Stimulated activated CD8-positive, alpha-beta memory T cell treated with anti-CD3 and anti-CD28 coated beads, Interleukin-15, amount 100 ng/mL, for 24 hours (primary cell): Measurements from ENCODE around the gene TBCD.

ENCODE experiments used
- DNase-seq: peaks from one replicate; pipeline ENCODE4 v3.0.0-alpha.2; 2020; ENCODE audit warnings: low read depth

Gene TBCD

DNA sequence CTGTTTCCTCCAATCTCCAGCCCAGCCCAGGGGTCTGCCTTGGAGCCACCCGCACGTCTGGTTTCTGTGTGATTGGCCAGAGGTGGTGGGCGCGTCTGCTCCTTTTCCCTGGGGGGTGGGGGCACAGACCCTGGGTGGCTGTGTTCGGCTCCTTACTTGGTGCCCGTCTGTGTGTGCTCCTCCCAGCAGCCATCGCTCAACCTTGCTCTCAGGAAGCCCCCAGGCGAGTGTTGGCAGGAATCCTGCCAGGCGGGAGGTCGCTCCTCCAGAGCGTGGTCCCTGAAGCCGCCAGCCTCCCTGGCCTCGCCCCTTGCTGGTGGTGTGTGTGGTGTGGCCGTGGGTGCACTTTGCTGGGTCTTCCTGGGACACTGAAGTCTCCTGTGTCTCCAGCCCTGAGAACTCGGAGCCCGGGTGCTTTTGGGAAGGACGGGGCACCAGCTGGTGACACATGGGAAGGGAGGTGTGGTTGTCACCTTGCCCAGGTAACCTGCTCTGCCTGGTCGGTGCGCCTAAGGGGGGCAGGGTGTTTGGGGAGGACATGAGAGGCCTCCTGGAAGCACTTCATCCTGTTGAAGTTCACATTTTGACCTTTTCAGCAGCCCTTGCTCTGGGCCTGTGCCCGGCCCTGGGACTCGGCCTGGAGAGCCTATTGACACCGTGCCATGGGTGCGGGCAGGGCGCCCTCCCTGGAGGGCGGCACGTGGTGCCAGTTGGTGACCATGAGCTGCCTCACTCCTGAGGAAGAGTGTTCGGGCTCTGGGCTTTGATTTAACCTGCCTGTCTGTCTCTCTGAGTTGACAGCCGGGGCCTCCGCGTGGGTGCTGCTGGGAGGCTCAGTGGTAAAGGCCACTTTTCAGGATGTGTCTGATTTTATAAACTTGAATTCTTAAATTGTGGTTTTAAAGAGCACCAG lies 137.0 kb downstream of the TBCD start:
- no peak for DNase-seq

DNA sequence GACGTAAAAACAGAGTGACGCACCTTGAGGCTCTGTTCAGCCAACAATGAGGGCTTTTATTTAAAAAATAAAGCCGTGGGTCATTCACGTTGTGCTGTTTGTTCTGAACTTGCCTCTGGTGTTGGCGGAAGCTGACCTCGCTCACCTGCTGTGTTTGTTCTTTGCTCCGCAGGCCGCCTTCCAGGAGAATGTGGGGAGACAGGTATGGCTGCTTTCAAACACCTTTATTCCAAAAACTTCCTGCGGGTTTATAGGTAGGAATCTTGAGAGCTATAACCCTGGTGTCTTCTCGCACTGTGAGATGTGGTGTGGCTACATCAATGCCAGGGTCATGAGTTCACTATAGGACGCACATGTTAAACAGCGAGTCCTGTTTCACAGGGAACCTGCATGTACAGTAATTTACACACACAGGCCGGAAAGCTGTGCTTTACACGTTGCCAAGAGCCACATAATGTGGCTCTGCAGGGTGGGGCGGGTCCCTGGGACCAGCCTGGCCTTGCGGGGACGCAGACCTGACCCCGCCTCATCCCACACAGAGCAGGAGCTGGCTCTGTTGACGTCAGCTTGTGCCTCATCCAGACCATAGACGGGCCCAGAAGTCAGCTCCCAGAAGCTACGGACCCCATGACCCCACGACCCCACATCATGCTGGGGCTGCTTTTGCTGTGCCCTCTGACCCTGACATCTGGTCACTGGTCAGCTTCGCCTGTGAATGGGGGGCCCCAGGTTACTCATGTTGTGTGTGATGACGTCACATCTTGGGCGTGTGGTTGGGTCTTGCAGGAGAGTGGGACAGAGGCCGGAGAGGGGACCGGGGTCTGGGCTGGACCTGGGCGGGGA lies 137.9 kb downstream of the TBCD start:
- DNase-seq, result no peak

DNA sequence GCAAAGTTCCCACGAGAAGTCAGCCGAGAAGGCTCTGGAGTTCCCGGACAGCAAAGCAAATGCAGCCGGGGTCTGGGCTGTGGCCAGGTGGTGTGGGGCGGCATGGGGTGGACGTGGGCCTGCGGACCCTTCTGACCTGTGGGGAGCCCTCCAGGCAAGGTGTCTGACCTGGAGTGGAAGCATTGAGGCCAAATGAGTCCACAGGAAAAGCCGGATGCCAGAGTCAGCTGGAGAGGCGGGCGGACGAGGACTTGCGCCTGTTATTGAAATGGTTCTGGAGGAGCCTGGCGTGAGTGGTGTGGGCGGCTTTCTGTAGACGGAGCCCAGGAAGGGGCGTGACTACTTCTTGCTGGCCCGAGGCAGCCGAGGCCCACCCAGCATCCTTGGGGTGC lies 138.5 kb downstream of the TBCD start:
- DNase-seq, result no peak

DNA sequence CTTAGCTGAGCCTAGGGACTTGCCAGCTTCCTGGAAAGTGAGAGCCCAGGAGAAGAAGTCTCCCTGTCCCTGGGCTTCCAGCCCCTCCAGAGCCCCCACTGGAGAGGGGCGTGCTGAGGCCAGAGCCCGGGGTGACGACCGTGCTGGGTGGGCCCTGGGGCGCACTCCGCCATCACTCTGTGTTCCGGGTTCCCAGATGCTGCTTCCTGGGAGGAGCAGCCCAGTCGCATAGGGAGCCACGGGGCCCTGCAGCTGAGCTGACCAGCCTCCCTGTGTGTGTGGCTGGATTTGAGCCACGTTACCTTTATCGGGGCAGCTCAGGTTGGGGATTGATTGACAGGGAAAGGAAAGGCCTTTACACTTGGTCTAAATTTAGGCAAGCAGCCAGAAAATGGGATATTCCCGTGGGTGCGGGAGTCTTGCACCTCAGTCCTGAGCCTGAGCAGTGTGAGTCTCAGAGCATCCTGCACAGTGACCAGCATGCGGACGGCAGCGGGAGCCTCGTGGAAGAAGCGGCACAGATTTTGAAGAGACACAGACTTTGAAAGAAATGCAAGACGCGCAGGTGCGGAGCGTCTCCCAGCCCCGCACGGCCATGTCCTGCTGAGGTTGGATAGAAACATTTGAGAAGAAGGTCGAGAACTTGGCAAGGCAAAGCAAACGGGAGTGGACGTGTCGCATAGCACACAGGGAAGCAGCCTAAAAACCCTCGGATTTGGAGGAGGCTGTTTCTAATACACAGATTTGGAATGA lies 139.2 kb downstream of the TBCD start:
- DNase-seq, result no peak

DNA sequence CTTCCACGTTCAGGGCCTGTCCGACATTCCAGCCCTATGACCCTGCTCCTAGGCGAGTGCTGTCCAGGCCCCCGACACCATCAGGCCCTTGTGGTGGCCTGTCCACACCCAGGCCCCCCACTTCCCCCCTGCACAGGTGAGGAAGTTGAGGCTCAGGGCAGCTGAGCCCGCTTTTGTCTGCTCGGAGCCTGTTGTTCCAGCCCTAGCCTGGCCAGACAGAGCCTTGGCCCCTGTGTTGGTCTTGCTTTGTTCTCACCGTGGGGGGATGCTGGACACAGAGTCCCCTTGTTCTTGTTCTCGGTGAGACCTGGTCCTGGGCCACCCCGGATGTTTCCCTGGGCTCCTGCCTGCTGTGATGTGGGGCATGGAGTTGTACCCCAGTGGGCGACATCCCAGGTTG lies 140.0 kb downstream of the TBCD start:
- no peak for DNase-seq

DNA sequence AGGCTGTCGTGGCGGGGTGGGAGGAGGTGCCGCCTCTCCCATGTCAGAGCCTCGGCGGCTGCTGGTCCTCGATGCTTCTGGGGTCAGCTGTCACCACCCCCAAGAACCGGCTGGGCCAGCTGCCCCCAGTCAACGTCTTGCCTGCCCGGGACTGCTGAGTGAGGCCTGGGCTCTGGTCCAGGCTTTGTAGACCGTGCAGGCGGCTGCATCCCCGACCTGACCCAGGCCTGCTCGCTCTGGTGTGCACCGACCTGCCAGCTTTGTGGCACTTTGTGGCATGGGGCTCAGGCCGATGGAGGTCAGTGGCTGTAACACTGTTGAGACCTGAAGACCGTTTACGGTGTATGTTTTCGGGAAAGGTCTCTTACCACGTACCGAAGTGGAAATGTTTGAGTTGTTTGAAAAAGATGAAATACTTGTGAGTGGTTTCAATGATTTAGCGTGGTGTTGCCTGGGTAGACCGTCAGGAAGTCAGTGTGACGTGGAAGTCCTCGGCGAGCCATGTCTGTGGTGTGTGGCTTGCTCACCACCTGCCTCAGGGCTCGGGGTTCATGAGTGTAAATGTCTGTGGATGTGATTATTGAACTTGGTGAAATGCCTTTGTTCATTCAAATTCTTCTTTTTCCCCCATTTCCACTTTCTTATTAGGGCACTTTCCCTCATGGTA lies 141.2 kb downstream of the TBCD start:
- no peak for DNase-seq

DNA sequence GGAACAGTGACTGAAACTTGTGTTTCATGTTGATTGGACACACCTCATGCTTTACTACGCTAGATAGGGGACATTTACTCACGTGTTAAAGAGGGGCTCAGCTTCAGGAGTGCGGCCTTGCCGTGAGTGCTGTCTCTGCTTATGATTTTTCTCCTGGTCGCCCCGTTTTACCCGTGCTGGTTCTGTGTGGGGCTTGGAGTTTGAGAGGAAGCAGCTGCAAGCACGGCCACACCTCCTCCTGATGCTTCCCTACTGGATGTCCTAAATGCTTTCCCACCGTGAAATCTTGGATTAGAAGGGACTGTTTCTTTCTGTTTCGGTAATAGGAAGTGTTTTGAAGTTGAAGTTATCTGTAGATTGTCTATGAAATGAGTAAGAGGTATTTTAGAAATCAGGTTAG lies 141.9 kb downstream of the TBCD start:
- no peak for DNase-seq

DNA sequence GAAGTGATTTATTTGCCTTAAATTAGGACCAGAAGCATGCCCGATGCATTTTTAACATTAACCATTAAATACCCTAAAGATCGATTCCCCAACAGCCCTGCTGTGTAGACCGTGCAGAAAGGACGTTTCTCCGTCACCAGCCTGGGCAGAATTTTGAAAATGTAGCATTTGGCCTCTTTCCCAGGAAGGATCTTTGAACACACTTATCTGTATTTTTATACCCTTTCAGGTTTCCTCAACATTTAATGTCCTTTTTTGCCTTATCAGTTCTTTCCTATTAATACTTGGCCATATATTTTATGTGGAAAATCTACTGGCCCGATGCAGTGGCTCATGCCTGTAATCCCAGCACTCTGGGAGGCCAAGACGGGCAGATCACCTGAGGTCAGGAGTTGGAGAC lies 142.5 kb downstream of the TBCD start:
- DNase-seq, result no peak

DNA sequence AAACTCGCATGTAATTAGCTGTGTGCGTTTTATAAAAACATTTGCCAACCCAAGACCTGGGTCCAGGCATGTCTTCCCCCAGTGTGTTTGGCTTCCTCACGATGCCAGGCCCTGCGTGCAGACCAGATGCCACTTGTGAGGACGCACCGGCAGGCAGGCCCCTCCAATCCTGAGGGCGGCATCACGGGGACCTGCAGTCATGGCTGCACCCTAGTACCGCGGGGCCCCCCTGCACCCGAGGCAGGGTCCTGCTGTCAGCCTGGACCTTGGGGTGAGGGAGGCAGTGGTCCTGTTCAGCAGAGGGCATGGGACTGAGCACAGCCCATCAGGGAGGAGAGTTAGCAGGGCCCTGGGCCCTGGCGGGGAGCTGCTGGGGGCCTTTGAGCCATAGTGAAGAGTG lies 143.2 kb downstream of the TBCD start:
- DNase-seq, result no peak

DNA sequence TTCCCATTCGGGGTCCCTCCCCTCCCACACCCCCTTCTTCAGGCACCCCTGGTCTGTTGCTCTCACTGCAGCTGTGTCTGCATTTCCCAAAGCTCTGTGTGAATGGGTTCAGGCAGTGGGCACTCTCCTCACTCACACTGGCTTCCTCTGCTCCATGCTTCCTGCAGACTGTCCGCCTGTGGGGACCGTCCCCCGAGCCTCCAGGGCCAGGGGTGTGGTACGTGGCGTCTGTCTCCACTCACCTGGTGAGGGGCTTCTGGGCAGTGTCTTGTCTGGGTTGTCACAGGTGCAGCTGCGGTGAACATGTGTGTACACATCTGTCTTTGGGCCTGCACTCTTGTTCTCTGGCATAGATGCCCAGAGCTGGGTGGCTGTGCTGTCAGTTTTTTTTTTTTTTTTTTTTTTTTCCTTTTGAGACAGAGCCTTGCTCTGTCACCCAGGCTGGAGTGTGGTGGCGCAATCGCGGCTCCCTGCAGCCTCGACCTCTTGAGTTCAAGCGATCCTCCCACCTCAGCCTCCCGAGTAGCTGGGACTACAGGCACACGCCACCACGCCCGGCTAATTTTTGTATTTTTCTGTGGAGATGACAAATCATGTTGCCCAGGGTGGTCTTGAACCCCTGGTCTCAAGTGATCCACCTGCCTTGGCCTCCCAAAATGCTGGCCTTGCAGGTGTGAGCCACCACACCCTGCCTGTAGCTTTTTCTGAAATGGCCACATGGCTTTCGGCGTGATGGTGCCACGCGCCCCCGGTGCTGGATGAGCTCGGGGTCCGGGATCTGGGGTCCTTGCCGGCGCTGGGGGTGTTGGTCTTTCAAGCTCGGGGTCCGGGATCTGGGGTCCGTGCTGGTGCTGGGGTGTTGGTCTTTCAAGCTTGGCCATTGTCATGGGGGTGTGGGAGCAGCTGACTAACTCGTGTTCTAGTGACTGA lies 144.5 kb downstream of the TBCD start:
- DNase-seq, result no peak

DNA sequence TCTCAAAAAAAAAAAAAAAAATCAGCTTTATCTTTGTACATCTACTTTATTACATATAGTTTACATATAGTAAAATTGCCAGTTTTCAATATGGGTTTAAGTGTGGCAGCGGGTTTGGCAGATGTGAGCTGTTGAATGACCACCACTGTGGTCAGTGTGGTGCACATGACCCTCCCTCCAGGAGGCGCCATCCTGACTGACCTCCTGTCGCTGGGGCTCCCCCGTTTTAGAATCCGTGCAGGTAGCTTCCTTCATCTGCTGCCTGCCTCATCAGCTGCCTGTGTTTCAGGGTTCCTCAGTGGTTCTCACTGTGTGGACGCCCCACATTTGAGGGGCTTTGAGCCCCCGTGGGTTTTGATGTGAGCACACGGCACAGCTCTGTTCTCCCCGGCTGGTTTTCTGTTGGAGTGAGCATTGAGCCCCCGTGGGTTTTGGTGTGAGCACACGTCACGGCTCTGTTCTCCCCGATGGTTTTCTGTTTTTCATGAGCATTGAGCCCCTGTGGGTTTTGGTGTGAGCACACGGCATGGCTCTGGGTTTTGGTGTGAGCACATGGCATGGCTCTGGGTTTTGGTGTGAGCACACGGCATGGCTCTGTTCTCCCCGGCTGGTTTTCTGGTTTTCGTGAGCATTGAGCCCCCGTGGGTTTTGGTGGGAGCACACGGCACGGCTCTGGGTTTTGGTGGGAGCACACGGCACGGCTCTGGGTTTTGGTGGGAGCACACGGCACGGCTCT lies 145.8 kb downstream of the TBCD start:
- DNase-seq, result no peak

DNA sequence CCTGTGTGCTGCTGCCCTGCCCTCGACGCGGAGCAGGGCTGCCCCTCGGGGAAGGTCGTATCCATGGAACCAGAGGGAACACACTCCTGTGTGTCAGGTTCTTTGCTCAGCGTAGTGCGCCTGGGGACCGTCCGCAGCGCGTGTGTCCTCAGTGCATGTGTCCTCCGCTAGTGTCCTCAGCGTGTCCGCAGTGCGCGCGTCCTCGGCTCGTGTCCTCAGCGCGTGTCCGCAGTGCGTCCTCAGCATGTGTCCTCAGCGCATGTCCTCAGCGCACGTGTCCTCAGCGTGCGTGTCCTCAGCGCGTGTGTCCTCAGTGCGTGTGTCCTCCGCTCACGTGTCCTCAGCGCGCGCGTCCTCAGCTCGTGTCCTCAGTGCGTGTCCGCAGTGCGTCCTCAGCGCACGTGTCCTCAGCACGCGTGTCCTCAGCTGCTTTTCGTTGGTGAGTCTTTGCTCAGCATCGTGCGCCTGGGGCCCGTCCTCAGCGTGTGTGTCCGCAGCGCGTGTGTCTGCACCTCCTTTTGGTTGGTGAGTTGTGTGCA lies 147.2 kb downstream of the TBCD start:
- DNase-seq, result no peak

DNA sequence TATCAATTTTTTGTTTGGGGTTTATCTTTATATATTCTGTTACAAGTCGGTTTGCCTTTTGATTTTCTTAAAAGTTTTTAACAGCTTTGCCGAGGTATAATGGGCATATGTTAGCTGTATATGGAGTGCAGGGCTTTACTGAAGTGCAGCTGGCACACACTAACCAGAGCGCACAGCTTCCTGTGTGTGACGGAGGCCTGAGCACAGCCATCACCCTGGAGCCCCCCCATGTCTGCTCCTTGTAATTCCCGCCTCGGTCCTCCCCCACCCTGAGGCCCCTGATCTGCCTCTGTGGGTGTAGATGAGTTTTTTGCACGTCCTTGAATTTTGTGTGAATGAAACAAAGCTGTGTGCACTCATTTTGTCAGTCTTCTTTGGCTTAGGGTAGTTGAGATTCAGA lies 148.1 kb downstream of the TBCD start:
- DNase-seq, result no peak

DNA sequence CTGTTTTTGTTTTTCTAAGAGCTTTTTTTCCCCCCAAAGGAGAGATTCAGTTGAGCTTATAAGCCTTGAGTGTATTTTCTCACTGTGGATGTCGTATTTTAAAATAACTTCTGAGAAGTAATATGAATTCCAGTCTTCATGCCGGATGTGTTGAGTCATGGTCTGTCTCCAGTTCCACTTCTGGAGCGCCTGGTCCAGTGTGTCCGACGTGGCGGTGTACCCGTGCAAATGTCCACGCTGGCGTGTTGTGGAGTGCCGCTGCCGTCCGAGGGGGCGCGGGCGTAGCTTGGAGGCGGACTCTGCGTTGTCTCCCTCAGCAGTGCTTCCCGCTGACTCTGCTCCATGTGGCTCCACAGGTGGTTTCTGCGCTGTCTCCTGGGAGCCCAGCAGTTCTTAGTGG lies 148.9 kb downstream of the TBCD start:
- no peak for DNase-seq

DNA sequence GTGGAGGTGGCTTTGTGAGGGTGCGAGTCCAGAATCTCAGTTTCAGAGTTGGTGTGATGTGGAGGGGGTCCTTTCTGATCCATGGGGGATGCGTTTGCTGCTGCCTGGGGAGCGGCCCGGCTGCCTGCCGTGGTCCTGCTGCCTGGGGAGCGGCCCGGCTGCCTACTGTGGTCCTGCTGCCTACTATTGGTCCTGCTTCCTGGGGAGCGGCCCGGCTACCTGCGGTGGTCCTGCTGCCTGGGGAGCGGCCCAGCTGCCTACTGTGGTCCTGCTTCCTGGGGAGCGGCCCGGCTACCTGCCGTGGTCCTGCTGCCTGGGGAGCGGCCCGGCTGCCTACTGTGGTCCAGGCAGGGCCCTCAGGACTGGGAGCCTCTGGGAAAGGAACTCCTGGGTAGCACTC lies 149.5 kb downstream of the TBCD start:
- DNase-seq, result no peak

DNA sequence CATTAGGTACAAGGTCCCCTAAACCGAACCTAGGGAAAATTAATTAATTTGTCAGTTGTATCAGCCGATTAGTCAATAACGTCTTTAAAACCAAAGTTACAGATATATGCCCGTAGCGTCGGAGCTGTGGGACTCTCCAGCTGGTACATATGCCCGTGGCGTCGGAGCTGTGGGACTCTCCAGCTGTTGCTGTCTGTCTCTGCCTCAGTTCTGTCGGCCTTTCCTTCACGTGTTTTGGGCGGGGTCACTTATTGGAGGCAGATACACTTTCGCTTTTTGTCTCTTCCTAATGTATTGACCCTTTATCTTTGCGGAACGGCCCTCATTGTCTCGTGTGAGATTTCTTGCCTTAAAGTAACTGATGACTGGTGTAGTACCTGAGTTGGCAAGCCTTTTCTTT lies 150.0 kb downstream of the TBCD start:
- DNase-seq, result no peak

DNA sequence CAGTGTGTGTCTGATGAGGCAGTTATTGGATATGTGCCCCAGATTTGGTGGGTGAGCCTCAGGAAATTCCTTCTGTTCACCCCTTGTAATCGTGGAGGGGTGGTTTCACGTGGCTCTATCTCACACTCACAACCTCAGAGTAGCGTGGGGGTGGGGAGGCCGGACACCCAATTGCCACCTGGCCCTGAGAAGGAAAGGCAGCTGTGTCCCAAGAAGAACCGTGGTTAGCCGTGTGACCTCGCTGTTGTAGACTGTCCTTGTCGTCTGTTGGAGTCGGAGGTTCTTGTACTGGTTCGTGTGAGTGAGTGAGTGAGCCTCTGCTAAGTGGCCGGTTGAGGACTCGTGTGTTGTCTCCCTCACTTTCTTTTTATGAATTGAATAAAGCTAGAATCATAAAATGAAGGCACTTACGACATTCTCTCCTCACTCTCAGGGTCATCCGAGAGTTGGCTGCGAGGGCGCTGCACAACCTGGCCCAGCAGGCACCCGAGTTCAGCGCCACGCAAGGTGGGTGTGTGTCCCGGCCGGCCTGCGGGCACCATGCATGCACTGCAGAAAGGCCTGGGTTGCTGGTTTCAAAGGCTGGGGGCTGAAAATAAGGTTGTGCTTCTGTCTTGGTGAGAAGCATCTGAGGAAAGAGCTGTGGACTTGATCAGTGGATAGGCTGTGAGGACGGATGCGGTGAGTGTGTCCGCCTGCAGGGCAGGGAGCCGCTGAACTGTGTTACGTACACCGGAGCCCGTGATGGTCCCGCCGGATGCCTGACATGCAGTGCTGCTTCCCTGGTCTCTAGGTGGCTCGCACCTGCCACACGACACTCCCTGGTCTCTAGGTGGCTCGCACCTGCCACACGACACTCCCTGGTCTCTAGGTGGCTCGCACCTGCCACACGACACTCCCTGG lies 151.4 kb downstream of the TBCD start:
- no peak for DNase-seq

DNA sequence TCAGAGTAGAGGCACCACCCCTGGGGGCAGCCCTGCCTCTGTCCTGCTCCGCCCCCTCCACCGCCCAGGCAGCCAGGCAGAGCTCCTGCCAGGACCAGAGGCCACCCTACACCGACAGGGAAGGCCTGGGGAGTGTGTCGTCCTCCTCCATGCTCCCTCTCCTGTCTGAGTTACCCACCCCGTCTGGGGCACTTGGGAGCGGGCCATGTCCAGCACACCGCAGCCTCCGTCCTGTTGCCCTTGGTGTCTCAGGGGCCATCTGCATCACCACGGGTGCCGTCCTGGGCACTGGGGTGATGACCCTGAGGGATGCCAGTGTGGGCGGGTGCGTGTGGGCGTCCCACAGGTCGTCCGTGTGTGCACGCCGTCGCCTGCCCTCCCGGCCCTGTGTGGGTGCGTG lies 153.3 kb downstream of the TBCD start:
- no peak for DNase-seq
